IPS DF 6.9 (cell line): ENCODE results near the gene CYTH3.

Source experiments
- DNase-seq: peaks from one replicate; pipeline ENCODE4 v3.0.0-alpha.2; 2013; ENCODE audit warnings: low read depth, low spot score
- H3K27ac ChIP-seq: one replicate; pipeline ENCODE4 v1.5.1; 2013; ENCODE audit warnings: low read length, control low read depth
- H3K27me3 ChIP-seq: 2 replicates; pipeline ENCODE4 v1.6.1; 2013; ENCODE audit warnings: mild to moderate bottlenecking, low read length; ENCODE audit not compliant: control insufficient read depth, insufficient read depth
- H3K36me3 ChIP-seq: 2 replicates; pipeline ENCODE4 v1.6.1; 2013; ENCODE audit warnings: low read length; ENCODE audit not compliant: control insufficient read depth, insufficient read depth
- H3K4me1 ChIP-seq: 2 replicates; pipeline ENCODE4 v1.6.1; 2013; ENCODE audit warnings: low read length; ENCODE audit not compliant: control insufficient read depth, insufficient read depth
- H3K4me3 ChIP-seq: 2 replicates; pipeline ENCODE4 v1.5.1; 2013; ENCODE audit warnings: mild to moderate bottlenecking, low read length
- H3K9me3 ChIP-seq: 2 replicates; pipeline ENCODE4 v1.6.1; 2013; ENCODE audit warnings: low read length, inconsistent platforms; ENCODE audit not compliant: control insufficient read depth, insufficient read depth
- WGBS: extraction: QIAGEN DNeasy Blood & Tissue Kit; methylation state at CpG from one replicate; pipeline ENCODE4 v1.1.7; 2013; ENCODE audit warnings: mixed read lengths, missing lambda C conversion rate; ENCODE audit not compliant: insufficient read length, insufficient coverage; 5-methylcytosine and 5-hydroxymethylcytosine counted together

Gene CYTH3

DNA sequence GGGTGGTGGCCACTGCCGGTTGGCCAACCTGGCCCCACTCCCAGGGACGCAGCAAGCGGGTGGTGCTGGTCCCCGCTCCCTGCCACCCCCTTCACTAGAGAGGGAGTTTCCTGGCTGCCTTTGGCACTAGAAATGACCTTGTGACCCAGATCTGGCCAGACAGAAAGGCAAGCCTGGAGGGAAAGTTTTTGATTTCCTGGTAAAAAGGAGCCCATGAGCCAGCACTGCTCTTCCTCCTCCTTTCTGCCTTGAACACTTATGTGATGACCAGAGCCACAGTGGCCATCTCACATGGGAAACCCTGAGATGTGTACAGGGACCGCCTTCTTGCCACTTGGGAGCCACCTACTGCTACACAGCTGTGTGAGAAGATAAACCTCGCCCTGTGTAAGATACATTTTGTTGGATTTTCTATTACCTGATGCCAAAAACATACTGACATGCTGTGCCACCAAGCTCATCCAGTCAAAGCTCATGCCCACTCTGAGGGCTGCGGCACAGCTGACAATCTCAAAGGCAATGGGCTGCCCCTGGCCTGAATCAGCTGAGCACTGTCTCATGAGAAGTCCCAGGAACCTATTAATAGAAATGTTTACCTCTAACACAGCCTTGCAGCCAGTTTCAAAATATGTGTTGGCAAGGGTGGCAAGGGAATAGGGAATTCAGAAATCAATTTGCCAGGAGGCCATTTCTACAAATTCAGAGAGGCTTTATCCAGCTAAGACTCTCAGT, 94.0 kb downstream of the CYTH3 start:
- H3K27me3 ChIP-seq = no peaks in the 10 kb centered on the region
- no peaks in the 10 kb centered on the region for H3K9me3 ChIP-seq
- no peak for DNase-seq
- H3K4me3 ChIP-seq = no peak overlapping the region
- H3K36me3 ChIP-seq = no peaks in the 10 kb centered on the region
- WGBS = no CpG with 5 or more reads among the region's 7 CpGs
- no peak overlapping the region for H3K27ac ChIP-seq
- H3K4me1 ChIP-seq = no peaks in the 10 kb centered on the region

DNA sequence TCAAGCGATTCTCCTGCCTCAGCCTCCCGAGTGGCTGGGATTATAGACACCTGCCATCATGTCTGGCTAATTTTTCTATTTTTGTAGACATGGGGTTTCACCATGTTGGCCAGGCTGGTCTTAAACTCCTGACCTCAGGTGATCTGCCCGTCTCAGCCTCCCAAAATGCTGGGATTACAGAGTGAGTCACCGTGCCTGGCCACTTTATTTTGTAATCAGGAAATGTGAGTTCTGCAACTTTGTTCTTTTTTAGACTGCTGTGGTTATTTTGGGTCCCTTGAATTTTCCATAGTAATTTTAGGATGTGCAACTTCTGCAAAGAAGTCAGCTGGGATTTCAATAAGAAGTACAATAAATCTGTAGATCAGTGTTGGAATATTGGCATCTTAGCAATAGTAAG, 96.8 kb downstream of the CYTH3 start:
- no peak overlapping the region for H3K4me3 ChIP-seq
- no peaks in the 10 kb centered on the region for H3K36me3 ChIP-seq
- H3K4me1 ChIP-seq = peaks cover 4% of the 10 kb centered on the region
- WGBS = no CpG with 5 or more reads among the region's 4 CpGs
- no peak overlapping the region for H3K27ac ChIP-seq
- no peaks in the 10 kb centered on the region for H3K9me3 ChIP-seq
- no peaks in the 10 kb centered on the region for H3K27me3 ChIP-seq
- DNase-seq = no peak

DNA sequence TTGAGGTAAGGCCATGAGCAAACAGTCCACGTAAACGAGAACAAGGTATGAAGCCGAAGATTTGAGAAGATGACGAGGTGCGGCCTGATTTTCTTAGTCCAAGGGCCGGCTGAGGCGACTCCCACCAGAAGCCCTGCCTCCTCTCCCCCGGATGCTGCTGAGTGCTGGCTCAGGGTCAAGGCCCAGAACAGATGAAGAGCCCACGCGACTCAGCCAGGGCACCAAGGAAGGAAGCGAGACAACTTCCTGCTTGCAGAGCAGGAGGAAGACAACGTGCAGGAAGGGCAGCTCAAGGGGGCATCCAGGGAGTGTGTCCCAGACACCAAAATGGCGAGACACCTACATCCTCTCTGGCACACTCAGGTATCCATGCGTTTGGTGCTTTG, 99.5 kb downstream of the CYTH3 start:
- Histone ChIP-seq H3K9me3 (no peaks in the 10 kb centered on the region), H3K27ac (no peak overlapping the region), H3K27me3 (no peaks in the 10 kb centered on the region), H3K4me1 (peaks cover 4% of the 10 kb centered on the region), H3K36me3 (0 out of 2 replicates have a peak, but pooled peaks cover 3% of the 10 kb centered on the region), H3K4me3 (no peak overlapping the region)
- no peak for DNase-seq
- WGBS = no CpG with 5 or more reads among the region's 14 CpGs

DNA sequence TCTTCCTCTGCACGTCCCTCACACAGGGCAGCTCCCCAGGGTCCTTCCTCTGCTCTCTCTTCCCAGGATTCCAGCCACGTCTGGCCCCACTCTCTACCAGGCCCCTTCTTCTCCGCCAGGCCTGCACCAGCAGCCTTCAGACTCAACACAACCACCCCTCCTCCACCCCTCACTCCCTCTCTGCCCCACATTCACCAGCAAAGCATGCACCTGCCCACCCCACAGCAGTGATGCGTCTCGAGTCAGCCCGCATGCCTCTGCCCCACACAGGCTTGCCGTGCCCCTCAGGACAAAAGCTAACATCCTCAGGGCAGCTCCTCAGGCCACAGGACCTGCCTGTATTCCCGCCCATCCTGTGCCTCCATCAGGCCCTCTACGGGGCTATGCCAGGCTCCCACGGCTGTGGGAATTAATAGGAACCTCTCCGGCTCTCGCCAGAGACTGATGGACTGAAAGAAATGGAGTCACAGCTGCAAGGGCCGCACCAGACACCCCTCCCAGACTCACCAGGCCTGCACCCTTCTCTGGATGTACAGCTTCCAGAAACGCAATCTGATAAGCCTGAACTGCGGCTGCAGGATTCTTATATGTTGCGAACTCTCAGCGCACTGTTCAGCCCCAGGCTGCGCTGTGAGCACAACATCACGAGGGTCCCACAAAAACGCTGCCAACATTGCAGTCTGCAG, 100.1 kb downstream of the CYTH3 start:
- no peak for DNase-seq
- H3K36me3 ChIP-seq = 0 out of 2 replicates have a peak, but pooled peaks cover 3% of the 10 kb centered on the region
- no peaks in the 10 kb centered on the region for H3K27me3 ChIP-seq
- H3K9me3 ChIP-seq = no peaks in the 10 kb centered on the region
- no CpG with 5 or more reads among the region's 20 CpGs for WGBS
- H3K4me1 ChIP-seq = peaks cover 4% of the 10 kb centered on the region
- H3K27ac ChIP-seq = no peak overlapping the region
- H3K4me3 ChIP-seq = no peak overlapping the region

DNA sequence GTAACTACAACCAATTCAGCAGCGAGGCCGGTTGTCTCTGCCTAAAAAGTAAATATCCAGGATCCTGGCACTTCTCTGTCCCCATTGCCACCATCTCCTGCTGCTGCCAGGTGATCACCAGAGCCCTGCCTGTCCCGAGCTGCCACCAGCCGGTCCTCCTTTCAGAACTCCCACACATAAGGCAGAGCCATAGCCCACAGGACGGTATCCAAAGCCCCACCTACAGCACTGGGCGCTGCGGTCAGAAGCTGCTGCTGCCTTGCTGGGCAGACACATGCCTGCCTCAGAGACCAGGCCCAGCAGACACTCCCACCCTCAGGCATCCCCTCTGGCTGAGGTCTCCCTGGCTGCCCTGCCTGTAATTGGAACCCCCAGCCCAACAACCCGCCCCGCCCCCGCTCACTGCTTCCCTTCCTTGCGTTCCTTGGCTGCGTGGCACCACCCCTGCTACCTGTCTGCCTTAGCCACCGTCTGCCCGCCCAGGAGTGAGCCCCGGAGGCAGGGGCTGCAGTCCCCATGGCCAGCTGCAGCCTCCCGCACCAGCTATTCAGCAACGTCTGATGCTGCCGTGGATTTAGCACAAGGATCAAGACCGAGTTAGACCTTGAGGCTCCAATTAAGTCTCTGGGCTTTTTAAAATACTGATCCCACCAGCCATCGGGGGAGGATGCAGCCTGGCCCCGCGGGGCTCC, 100.7 kb downstream of the CYTH3 start:
- no CpG with 5 or more reads among the region's 22 CpGs for WGBS
- Histone ChIP-seq H3K36me3 (0 out of 2 replicates have a peak, but pooled peaks cover 3% of the 10 kb centered on the region), H3K27ac (no peak overlapping the region), H3K27me3 (no peaks in the 10 kb centered on the region), H3K4me1 (peaks cover 4% of the 10 kb centered on the region), H3K4me3 (no peak overlapping the region), H3K9me3 (no peaks in the 10 kb centered on the region)
- DNase-seq = peak; percentile 35

DNA sequence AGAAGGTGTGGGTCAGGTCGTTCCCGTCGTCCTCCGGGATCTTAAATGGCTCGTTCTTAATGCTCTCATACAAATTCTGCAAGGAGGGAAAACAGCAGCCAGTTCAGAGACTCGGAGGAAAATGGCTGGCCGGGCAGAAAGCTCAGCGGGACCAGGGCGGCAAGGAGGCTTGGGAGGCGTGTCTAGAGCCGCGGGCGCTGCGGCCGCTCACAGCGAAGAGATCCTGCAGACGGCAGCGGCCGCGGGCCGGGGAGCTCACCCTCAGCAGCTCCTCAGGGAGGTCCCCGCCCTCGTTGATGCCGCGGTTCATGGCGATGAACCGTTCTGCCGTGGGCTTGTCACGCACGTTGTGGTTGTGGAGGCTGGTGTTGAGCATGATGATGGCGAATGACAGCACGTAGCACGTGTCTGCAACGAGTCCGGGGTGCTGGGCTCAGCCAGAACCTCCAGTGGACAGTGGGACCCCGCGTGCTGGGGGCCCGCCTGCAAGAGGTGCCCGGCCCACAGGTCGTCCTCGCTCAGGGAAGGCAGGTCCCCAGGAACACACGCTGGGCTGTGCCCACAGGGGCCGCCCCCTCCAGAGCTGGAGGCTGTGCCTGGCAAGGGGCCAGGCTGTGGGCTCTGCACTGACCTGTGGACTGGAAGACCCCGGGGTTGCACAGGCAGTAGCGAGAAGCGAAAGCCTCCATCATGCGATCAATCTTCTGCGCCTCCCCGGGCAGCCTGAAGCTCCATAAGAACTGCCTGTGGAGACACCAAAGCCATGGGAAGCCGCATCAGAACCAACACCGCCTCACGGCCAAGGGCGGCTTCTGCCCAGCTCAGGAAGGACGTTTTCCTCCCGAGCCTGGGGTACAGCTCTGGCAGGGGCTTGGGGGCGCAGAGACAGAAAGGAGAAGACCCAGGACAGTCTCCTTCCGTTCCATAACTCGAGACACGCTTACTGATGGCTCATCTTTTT, 101.6 kb downstream of the CYTH3 start:
- Histone ChIP-seq H3K9me3 (no peaks in the 10 kb centered on the region), H3K4me1 (peaks cover 4% of the 10 kb centered on the region), H3K27me3 (no peaks in the 10 kb centered on the region), H3K4me3 (no peak overlapping the region), H3K36me3 (0 out of 2 replicates have a peak, but pooled peaks cover 3% of the 10 kb centered on the region), H3K27ac (no peak overlapping the region)
- no peak for DNase-seq
- no CpG with 5 or more reads among the region's 59 CpGs for WGBS

DNA sequence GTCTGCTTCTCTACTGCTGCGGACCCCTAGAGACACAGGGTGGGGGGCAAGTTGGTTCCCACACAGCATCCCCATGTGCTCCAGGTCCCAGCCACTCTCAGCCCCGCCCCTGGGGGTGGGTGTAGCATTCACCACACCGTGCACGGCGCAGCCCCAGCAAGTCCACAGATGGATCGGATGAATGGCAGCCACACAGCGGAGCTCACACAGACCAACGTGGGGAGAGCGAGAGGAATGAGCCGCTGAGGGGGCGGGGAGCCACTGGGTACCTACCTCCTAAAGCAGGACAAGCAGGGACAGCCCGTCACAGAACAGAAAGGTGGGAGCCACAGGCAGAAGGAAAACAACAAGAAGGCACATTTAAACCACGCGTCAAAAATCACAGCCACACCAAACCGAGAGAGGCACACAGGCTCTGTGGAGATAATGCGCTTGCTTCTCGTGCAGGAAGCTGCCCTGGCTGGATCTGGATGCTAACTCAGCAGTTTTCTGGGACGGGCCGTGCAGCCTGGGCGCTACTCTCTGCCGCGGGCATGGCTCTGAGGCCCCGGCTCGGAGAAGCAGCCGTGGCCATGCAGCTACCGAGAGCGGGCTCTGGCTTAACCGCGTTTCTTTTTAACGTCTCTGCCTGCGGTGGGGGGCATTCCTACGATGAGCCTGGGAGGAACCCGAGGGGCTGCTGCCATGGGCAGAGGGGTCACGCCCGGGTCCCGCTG, 102.5 kb downstream of the CYTH3 start:
- H3K4me1 ChIP-seq = peaks cover 4% of the 10 kb centered on the region
- H3K27ac ChIP-seq = no peak overlapping the region
- H3K36me3 ChIP-seq = 0 out of 2 replicates have a peak, but pooled peaks cover 3% of the 10 kb centered on the region
- no peaks in the 10 kb centered on the region for H3K9me3 ChIP-seq
- no peak overlapping the region for H3K4me3 ChIP-seq
- no peaks in the 10 kb centered on the region for H3K27me3 ChIP-seq
- WGBS = no CpG with 5 or more reads among the region's 36 CpGs
- no peak for DNase-seq

DNA sequence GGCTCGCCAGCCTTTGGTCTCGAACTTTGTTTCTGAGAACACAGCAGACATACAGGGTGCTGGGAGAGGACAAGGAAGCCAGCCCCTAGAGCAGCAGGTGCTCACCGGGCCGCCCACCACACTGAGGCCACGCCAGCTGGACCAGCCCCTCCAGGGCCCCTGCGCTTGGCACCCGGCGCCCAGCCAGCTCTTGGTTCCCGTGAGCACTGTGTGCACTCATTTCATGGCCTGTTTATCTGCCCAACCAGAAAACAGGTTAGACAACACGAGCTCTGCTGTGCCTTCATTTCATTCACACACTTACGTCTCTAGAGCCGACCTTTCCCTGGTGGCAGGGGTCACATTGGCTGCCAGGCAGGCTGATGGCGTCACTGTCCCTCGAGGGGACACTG, 104.0 kb downstream of the CYTH3 start:
- no peaks in the 10 kb centered on the region for H3K9me3 ChIP-seq
- 0 out of 2 replicates have a peak, but pooled peaks cover 3% of the 10 kb centered on the region for H3K36me3 ChIP-seq
- H3K4me3 ChIP-seq = no peak overlapping the region
- no peak for DNase-seq
- H3K27me3 ChIP-seq = no peaks in the 10 kb centered on the region
- H3K27ac ChIP-seq = no peak overlapping the region
- peaks cover 4% of the 10 kb centered on the region for H3K4me1 ChIP-seq
- WGBS = no CpG with 5 or more reads among the region's 14 CpGs

DNA sequence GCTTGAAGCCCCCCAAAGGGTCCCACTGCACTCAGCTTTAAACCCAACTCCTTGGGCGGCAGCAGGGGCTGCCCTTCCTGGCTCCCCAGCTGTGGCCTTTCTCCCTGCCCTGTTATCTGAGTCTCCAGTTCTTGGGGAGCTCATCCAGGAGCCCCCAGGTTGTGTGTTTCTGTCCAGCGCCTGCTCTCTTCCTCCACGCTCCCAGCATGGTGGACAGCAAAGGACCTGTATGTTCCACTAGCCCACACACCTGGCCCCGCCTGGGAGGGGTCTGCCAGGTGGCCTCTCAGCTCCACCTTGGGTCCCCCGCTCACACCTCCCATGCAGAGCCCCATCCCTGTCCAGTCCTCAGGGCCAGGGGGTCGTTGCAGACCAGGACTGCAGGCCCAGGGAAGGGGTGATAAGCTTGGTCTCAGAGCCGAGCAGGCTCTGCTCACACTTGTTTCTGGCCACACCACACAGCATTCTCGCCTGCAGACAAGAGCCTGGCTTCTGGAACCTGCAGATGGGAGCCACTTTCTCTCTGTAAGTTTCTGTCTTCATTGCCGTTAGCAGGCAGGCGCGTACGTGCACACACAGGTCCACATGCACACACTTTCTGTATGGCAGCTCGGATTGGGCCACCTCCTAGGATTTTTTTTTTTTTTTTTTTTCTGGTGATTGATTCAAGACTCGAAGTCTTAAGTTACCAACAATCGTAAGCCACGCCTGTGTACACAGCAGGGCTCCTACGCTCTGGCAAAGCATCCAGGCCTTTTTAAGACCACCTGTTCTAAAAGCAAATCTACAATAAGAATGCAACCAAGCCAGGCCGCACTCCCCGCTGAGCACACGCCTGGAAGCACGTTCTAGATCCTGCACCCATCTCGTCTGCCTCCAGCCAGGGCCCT, 104.6 kb downstream of the CYTH3 start:
- Histone ChIP-seq H3K36me3 (0 out of 2 replicates have a peak, but pooled peaks cover 3% of the 10 kb centered on the region), H3K9me3 (no peaks in the 10 kb centered on the region), H3K4me1 (peaks cover 4% of the 10 kb centered on the region), H3K27ac (no peak overlapping the region), H3K4me3 (no peak overlapping the region), H3K27me3 (no peaks in the 10 kb centered on the region)
- DNase-seq = no peak
- WGBS = no CpG with 5 or more reads among the region's 22 CpGs
